Measurements from ENCODE around the gene ABCB9.

DNA sequence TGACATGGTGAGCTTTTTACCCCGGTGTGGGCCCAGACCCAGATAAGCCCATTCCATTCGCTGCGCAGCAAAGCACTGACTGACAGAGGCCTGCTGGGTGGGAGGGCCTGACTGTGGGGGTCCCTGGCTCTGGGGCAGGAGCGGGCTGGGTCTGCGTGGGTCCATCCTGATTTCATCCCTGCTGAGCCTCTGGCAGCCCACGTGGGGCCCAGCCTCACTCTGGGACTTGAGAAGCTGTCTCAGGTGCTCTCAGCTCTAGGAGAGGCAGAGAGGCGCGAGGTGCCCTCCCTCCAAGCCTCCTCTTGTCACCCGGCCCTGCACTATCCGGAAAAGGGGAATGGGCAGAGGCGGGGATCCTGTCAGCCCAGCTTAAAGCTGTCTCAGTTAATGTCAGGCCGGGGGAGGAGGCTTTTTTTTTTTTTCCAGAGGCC lies 927 bp downstream of the ABCB9 start:
- no peak for TF ChIP-seq CTCF (IDR thresholded peaks at IDR 0.05)
- TF ChIP-seq POLR2AphosphoS5 (IDR thresholded peaks at IDR 0.05) = no peak

All from suprapubic skin (tissue), 3 donors.